Measurements from ENCODE around the gene SELENOI. TPM values are rescaled to one million over a fixed set of nuclear protein-coding genes. Genes with fewer than 3 reads are reported as not detected.
A peak's percentile ranks its signal among the peaks of the same experiment; 100 is the strongest.

The SELENOI gene, protein sequence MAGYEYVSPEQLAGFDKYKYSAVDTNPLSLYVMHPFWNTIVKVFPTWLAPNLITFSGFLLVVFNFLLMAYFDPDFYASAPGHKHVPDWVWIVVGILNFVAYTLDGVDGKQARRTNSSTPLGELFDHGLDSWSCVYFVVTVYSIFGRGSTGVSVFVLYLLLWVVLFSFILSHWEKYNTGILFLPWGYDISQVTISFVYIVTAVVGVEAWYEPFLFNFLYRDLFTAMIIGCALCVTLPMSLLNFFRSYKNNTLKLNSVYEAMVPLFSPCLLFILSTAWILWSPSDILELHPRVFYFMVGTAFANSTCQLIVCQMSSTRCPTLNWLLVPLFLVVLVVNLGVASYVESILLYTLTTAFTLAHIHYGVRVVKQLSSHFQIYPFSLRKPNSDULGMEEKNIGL
- total RNA-seq: 10 to 100 TPM; 41.5 to 42.2 TPM

DNA sequence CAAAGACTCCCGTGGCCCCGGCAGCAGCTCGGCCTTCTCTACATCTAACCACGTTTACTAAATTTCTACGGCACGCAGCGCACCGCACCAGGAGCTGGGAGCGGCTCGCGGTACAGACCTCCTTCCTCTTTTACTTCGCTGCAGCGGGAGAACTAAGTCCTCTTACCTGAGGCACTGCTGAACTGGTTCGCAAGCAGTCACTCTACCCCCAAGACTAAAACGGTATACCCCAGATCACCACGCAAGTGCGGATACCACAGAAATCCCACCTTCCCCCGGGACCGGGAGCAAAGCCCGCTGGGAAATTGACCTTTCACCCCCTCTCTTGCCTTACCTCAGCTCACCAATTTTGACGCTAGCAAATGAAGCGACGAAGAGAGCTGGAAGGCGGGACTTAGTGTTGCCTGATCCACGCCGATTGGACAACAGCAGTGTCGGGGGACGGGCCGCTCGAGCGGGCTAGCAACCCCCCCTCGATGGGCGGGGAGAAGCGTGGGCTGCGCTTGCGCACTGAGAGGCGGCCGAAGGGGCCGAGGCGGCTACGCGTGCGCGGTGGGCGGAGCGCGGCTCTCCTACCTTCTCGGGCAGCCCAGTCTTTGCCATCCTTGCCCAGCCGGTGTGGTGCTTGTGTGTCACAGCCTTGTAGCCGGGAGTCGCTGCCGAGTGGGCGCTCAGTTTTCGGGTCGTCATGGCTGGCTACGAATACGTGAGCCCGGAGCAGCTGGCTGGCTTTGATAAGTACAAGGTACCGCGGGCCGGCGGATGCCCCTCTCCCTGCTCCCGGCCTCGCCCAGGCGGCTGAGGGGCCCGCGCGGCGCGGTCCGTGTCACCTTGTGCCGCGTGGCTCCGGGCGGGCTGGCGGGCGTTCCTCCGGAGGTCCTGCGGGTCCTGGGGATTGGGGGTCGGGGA is at the start of gene SELENOI:
TSS of gene SELENOI (plus strand) at position 599 of the 909 bp plus-strand sequence. CDS start at position 689, 90 bp downstream.
- Histone ChIP-seq H3K4me3 (peak within 1 kb of the TSS; percentile 83), H3K36me3 (no peaks in the 10 kb centered on the region), H3K27ac (peak within 1 kb of the TSS; percentile 96), H3K9me3 (no peaks in the 10 kb centered on the region), H3K27me3 (no peaks in the 10 kb centered on the region), H3K9ac (ENCODE audit: low read depth in 2 of 2, low read length in 2 of 2) (peak within 1 kb of the TSS; percentile 84 to 90), H3K4me1 (peaks cover 17% of the 10 kb centered on the region)
- peak; percentile 99 for DNase-seq
- intact Hi-C loops (cut with DNase I): no loop called here
- TF ChIP-seq, protein P1, sequence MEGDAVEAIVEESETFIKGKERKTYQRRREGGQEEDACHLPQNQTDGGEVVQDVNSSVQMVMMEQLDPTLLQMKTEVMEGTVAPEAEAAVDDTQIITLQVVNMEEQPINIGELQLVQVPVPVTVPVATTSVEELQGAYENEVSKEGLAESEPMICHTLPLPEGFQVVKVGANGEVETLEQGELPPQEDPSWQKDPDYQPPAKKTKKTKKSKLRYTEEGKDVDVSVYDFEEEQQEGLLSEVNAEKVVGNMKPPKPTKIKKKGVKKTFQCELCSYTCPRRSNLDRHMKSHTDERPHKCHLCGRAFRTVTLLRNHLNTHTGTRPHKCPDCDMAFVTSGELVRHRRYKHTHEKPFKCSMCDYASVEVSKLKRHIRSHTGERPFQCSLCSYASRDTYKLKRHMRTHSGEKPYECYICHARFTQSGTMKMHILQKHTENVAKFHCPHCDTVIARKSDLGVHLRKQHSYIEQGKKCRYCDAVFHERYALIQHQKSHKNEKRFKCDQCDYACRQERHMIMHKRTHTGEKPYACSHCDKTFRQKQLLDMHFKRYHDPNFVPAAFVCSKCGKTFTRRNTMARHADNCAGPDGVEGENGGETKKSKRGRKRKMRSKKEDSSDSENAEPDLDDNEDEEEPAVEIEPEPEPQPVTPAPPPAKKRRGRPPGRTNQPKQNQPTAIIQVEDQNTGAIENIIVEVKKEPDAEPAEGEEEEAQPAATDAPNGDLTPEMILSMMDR (IDR thresholded peaks at IDR 0.05): no peak

DNA sequence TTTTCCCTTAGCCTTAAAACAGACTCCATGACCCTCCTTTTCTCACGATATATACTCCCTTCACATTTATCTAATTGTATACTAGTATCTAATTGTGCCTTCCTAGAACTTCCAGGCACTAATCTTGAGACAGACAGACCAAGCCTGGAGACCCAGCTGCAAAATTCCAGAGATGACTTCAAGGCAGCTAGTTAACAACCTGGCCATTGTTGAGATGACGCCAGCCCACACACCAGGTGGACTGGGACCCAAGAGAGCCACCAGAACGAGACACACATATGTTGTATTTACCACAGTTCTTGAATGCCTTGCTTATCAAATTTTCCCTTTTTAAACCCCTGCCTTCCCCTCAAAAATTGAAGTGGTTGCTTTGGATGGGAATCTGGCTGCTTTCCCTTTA is 48.9 kb upstream of the SELENOI start:
- intact Hi-C loops (cut with DNase I): no loop called here
- Histone ChIP-seq H3K36me3 (no peaks in the 10 kb centered on the region), H3K9me3 (no peaks in the 10 kb centered on the region), H3K9ac (ENCODE audit: low read depth in 2 of 2, low read length in 2 of 2) (no peak overlapping the region), H3K27ac (no peak overlapping the region), H3K27me3 (no peaks in the 10 kb centered on the region), H3K4me3 (no peak overlapping the region), H3K4me1 (no peaks in the 10 kb centered on the region)
- DNase-seq: no peak
- TF ChIP-seq, protein P1 (IDR thresholded peaks at IDR 0.05): no peak

DNA sequence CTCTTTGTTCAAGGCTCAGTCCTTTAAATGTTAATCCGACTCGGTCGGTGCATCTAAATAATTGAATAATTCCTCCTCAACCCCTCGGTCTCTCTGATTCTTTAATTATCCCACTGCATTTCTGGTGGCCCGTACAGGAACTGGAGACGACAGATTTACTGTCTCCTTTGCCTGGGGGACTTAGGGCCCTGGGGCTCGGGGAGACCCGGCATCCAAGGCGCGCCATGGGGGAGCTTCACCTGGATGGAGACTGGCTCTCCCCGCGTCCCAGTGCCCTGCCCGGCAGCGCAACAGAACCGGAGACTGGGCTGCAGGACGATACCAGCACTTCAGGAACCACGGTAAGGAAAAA is 47.7 kb upstream of the SELENOI start:
- H3K9ac ChIP-seq (ENCODE audit: low read depth in 2 of 2, low read length in 2 of 2): peak overlapping the region; percentile 38 to 68
- no peaks in the 10 kb centered on the region for H3K27me3 ChIP-seq
- H3K27ac ChIP-seq: no peak overlapping the region
- no peak for DNase-seq
- no peaks in the 10 kb centered on the region for H3K9me3 ChIP-seq
- no peaks in the 10 kb centered on the region for H3K36me3 ChIP-seq
- intact Hi-C loops (cut with DNase I): no loop called here
- peak overlapping the region; percentile 43 for H3K4me3 ChIP-seq
- TF ChIP-seq, protein P1 (IDR thresholded peaks at IDR 0.05): no peak
- H3K4me1 ChIP-seq: no peaks in the 10 kb centered on the region

DNA sequence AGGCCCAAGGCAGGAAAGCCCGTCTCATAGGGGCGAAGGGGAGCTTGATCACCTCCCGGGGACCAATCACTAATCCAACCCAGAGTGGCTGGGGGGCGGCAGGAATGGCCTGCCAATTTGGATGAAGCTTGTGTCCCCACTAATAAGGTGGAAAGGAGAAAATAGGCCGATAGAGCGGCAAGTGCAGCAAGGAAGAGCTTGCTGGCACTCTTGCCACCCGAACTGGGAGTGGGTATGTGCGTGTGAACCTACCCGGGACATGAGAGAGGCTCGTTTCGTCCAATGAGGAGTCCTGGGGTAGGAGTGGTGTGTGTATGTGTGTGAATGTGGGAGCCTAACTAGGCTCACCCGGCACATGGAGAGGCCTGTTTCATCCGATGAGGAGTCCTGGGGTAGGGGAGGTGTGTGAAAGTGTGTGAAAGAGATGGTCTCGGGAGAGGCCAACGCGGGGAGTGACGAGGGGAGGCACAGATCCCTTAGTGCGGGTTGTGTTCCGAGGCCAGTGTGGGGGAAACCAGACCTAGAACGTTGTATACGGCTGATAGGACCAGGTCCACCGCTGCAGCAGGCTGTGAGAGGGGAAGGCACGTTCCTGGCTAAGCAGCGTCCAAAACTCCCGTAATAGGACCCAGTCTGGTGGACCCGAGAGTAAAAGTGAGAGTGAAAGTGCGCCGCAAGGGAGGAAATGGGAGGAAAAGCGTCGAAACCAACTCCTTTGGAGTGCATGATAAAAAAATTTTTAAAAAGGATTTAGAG is 47.1 kb upstream of the SELENOI start:
- H3K9ac ChIP-seq (ENCODE audit: low read depth in 2 of 2, low read length in 2 of 2): peak overlapping the region; percentile 38 to 68
- TF ChIP-seq, protein P1 (IDR thresholded peaks at IDR 0.05): no peak
- H3K27me3 ChIP-seq: no peaks in the 10 kb centered on the region
- H3K9me3 ChIP-seq: no peaks in the 10 kb centered on the region
- peak overlapping the region; percentile 43 for H3K4me3 ChIP-seq
- intact Hi-C loops (cut with DNase I): no loop called here
- DNase-seq: peak; percentile 40
- H3K27ac ChIP-seq: peak overlapping the region; percentile 75
- H3K4me1 ChIP-seq: no peaks in the 10 kb centered on the region
- H3K36me3 ChIP-seq: no peaks in the 10 kb centered on the region
